Measurements from ENCODE around the gene NXF2B.
"Not testable (repeated sequence)": the region's sequence is repeated elsewhere in the genome, so short reads cannot be mapped to it uniquely, and the experiment has no call there.

Gene NXF2B, protein sequence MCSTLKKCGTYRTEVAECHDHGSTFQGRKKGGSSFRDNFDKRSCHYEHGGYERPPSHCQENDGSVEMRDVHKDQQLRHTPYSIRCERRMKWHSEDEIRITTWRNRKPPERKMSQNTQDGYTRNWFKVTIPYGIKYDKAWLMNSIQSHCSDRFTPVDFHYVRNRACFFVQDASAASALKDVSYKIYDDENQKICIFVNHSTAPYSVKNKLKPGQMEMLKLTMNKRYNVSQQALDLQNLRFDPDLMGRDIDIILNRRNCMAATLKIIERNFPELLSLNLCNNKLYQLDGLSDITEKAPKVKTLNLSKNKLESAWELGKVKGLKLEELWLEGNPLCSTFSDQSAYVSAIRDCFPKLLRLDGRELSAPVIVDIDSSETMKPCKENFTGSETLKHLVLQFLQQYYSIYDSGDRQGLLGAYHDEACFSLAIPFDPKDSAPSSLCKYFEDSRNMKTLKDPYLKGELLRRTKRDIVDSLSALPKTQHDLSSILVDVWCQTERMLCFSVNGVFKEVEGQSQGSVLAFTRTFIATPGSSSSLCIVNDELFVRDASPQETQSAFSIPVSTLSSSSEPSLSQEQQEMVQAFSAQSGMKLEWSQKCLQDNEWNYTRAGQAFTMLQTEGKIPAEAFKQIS

DNA sequence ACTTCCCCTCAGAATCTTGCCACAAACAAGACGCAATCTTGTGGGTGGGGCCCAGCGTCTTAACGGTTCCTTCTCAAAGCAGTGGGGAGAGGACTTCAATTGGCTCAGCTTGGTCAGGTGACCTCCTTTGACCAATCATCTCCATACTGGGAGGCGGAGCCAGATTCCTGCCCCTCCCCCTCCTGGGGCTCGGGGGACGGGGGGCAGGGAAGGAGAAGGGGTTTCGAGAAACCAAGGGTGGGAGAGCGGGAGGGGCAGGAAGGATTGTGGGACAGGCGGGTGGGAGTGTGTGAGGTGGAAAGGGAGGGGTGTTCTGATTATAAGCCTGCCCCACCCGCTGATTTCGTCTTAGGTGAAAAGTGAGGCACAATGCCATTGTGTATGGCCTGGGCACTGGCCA is at the start of gene NXF2B:
NXF2B (minus strand) TSS at position 101 of the 400 bp plus-strand sequence. CDS start 59,972 bp downstream, outside the sequence.
- DNase-seq: not testable (repeated sequence)

- DNase-seq: not testable (repeated sequence)
These were observed 39.0 kb upstream of the NXF2B start for GRCh38 chrX:102478765-102479164.

GRCh38 chrX:102471762-102472220 is 32.0 kb upstream of the NXF2B start, which contains the start of gene TCP11X2:
TCP11X2 (minus strand) TSS chrX:102471812.
- DNase-seq: not testable (repeated sequence)

- not testable (repeated sequence) for DNase-seq
These were observed 30.4 kb upstream of the NXF2B start for GRCh38 chrX:102470215-102470614.

GRCh38 chrX:102458615-102459014 is 18.8 kb upstream of the NXF2B start:
- DNase-seq: not testable (repeated sequence)

DNA sequence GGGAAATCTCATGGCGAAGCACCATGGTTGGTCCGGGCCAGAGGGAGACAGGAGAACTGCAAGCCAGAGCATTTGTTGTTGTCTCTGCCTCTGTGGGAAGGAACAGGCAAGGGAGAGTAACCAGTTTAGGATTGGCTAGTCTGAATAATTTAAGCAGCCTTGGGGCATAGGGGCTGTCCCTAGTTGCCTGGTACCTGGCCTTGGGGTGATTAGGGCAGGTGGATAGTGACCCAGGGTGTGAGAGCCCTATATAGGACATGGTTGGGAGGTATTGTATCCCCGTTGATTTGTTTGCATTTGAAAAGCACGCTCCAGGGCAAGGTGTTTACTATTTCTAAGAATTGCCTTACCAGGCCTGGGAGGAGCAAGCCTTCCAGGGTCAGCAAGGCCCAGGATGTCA is 25.3 kb downstream of the NXF2B start:
- DNase-seq: not testable (repeated sequence)

DNA sequence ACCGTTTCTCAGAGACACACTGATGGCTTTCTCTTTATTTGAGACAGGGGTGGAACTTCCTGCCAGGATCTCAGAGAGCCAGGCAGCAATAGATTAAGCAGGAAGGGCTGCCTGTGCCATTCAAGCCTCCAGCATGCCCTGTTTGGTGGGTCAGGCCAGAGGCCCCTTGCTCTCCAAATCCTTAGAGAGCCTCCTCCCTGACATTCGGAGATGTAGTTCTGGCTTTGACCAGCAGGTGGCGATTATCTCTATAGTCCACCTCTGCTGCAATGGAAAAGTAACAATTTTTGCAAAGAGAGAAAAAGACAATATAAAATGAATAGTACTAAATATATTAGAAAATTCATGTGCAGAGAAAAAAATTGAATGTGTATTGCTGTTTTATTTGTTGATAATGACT is 93.9 kb downstream of the NXF2B start:
- DNase-seq: no peak

DNA sequence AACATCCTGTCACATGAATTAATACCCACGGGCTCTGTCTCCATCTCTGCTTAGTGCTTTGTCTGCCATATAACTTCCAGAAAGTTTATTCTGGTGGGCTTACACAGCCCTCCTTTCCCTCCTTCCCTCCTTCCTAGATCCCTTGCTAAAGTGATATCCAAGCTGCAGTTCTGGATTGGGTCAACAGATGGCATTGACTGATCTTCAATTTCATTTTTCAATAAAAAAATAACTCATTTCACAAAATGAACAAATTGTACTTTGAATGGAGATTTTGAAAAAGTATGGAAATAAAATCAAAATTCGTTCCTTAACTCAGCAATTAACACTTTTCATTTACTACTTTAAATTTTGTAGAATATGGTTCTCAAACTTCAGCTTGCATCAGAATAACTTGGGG is 97.9 kb downstream of the NXF2B start:
- DNase-seq: no peak

DNA sequence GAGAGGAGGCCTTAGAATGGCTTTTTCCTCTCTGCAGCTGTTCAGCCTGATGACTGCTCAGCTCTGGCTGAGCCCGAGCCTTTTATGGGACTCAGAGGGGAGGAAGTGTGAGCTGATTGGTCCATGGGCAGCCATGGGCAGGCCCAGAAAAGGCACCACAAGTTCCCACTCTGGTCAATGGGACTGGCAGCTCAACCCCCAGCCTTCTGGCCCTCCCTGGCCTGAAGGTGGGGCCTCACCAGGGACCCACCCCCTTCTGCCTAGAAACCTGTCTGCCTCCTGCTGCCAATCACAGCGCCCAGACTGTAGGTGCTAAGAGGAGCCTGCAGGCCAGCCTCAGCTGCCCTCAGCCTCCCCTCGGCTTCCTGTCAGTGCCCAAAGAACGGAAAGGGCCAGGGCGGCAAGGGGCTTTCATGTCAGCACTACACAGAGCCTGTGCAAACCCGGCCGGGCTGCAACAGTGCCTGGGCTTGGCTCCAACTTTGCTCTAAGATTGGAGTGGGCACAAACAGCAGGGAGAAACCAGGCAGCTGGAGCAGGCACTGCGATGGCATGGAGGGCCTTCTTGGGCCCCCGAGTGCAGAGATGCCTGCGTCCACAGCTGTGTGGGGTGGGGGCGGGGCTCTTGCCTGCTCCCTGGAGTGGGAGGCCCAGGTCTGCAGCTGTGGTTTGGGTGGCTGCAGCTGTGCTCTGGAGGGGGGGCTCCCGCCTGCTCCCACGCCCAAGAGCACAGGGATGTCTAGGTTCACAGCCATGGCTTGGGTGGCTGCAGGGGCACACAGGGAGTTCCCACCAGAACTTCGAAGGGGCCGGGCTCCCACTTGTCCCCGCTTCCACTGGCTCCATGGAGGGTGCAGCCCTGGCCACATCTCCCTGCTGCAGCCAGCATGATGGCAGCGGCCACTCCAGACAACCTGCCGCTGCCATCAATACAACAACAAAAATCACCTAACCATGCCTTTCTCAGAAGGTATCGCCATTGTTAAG is 100.2 kb downstream of the NXF2B start:
- DNase-seq: no peak

DNA sequence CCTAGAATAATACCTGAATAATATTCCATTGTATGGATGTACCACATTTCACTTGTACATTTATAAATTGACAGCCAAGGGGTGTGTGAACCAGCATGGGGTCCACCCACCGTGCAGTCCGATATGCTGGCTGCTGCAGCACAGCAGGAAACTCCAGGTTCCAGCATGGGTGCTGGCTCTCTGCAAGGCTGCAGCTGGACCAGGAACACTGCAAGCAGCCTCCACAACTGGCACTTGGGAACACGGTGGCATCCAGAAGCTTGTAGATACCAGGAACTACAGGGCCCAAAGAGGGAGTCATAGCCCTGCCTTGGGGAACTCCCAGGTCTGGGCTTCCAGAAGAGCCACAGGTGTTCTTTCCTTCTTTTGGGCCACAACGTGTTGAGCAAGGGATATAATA is 101.6 kb downstream of the NXF2B start:
- DNase-seq: no peak
